GM21447 (cell line): Measurements from ENCODE around the gene THEM4.

Experiments
- ATAC-seq: cut with Tn5 transposase; IDR thresholded peaks from one replicate; pipeline ENCODE4 v1.9.1; 2021; ENCODE audit not compliant: unreplicated experiment

THEM4 gene

GRCh38 chr1:151909167-151910149, at the start of gene THEM4:
Gene THEM4, minus strand, starts transcription at chr1:151909511. Its CDS starts 53 bp downstream, at chr1:151909458.
- peak; percentile 96 for ATAC-seq

GRCh38 chr1:151958959-151959358, 49.6 kb upstream of the THEM4 start:
- ATAC-seq = no peak

GRCh38 chr1:151956957-151957497, 47.7 kb upstream of the THEM4 start:
- no peak for ATAC-seq

GRCh38 chr1:151953409-151954094, 44.2 kb upstream of the THEM4 start:
- ATAC-seq = no peak

- no peak for ATAC-seq
Observed at GRCh38 chr1:151952811-151953210, 43.5 kb upstream of the THEM4 start.

GRCh38 chr1:151949371-151950193, 40.3 kb upstream of the THEM4 start:
- ATAC-seq = no peak

- no peak for ATAC-seq
Observed at GRCh38 chr1:151948506-151948905, 39.2 kb upstream of the THEM4 start.

- ATAC-seq = no peak
Observed at GRCh38 chr1:151947140-151947539, 37.8 kb upstream of the THEM4 start.

- no peak for ATAC-seq
Observed at GRCh38 chr1:151945725-151946722, 36.7 kb upstream of the THEM4 start.

- no peak for ATAC-seq
Observed at GRCh38 chr1:151944857-151945575, 35.7 kb upstream of the THEM4 start.

GRCh38 chr1:151944126-151944856, 35.0 kb upstream of the THEM4 start:
- no peak for ATAC-seq

GRCh38 chr1:151943591-151943990, 34.3 kb upstream of the THEM4 start:
- no peak for ATAC-seq

- ATAC-seq = no peak
Observed at GRCh38 chr1:151942882-151943281, 33.6 kb upstream of the THEM4 start.

- no peak for ATAC-seq
Observed at GRCh38 chr1:151940541-151940940, 31.2 kb upstream of the THEM4 start.

GRCh38 chr1:151939779-151940178, 30.5 kb upstream of the THEM4 start:
- no peak for ATAC-seq

- ATAC-seq = no peak
Observed at GRCh38 chr1:151939141-151939540, 29.8 kb upstream of the THEM4 start.

- no peak for ATAC-seq
Observed at GRCh38 chr1:151936653-151937052, 27.3 kb upstream of the THEM4 start.

- no peak for ATAC-seq
Observed at GRCh38 chr1:151935894-151936602, 26.7 kb upstream of the THEM4 start.
